Trophoblast cell (in vitro differentiated cells and primary cell): Measurements from ENCODE around the gene KIF2C.

Source experiments
- DNase-seq, 2 donors: peaks; one replicate each; pipeline ENCODE4 v3.0.0-alpha.2; 2016
- H2AFZ ChIP-seq: 2 replicates; pipeline ENCODE4 v1.6.1; 2013; ENCODE audit warnings: low read length, moderate library complexity, mild to moderate bottlenecking; ENCODE audit not compliant: insufficient read depth, poor library complexity
- H2AK5ac ChIP-seq: 2 replicates; pipeline ENCODE4 v1.6.1; 2013; ENCODE audit warnings: mild to moderate bottlenecking, low read length
- H2BK120ac ChIP-seq: 2 replicates; pipeline ENCODE4 v1.6.1; 2013; ENCODE audit warnings: low read length, mild to moderate bottlenecking, moderate library complexity; ENCODE audit not compliant: insufficient read depth, poor library complexity
- H2BK12ac ChIP-seq: 2 replicates; pipeline ENCODE4 v1.6.1; 2013; ENCODE audit warnings: mild to moderate bottlenecking, low read length, moderate library complexity
- H2BK5ac ChIP-seq: 2 replicates; pipeline ENCODE4 v1.6.1; 2013; ENCODE audit warnings: low read length, low read depth, moderate library complexity, mild to moderate bottlenecking; ENCODE audit not compliant: poor library complexity
- H3K14ac ChIP-seq: 2 replicates; pipeline ENCODE4 v1.6.1; 2013; ENCODE audit warnings: mild to moderate bottlenecking, low read length
- H3K18ac ChIP-seq: 2 replicates; pipeline ENCODE4 v1.6.1; 2013; ENCODE audit warnings: mild to moderate bottlenecking, low read length
- H3K23ac ChIP-seq: 2 replicates; pipeline ENCODE4 v1.6.1; 2013; ENCODE audit warnings: low read length
- H3K27ac ChIP-seq: 2 replicates; pipeline ENCODE4 v1.5.1; 2013; ENCODE audit warnings: low read depth, mild to moderate bottlenecking, inconsistent platforms, low read length, moderate library complexity
- H3K27me3 ChIP-seq: 2 replicates; pipeline ENCODE4 v1.6.1; 2013; ENCODE audit warnings: inconsistent platforms, mild to moderate bottlenecking, low read length, moderate library complexity; ENCODE audit not compliant: insufficient read depth
- H3K36me3 ChIP-seq, 2 experiments: 1 replicate in 1 of 2; 2 replicates in 1 of 2; pipeline ENCODE4 v1.6.1; 2013; ENCODE audit warnings: low read length in 2 of 2, mild to moderate bottlenecking in 2 of 2, moderate library complexity in 1 of 2; ENCODE audit not compliant: insufficient read depth in 2 of 2, control insufficient read depth in 1 of 2
- H3K4ac ChIP-seq: 2 replicates; pipeline ENCODE4 v1.6.1; 2013; ENCODE audit warnings: low read depth, mild to moderate bottlenecking, low read length, moderate library complexity
- H3K4me1 ChIP-seq, 2 experiments: 1 replicate in 1 of 2; 2 replicates in 1 of 2; pipeline ENCODE4 v1.6.1; 2013; ENCODE audit warnings: low read length in 2 of 2, mild to moderate bottlenecking in 2 of 2, moderate library complexity in 1 of 2; ENCODE audit not compliant: insufficient read depth in 2 of 2, control insufficient read depth in 1 of 2
- H3K4me2 ChIP-seq: 2 replicates; pipeline ENCODE4 v1.6.1; 2013; ENCODE audit warnings: inconsistent platforms, mild to moderate bottlenecking, low read length, moderate library complexity
- H3K4me3 ChIP-seq: 2 replicates; pipeline ENCODE4 v1.5.1; 2013; ENCODE audit warnings: mild to moderate bottlenecking, low read depth, low read length, inconsistent platforms
- H3K79me1 ChIP-seq: one replicate; pipeline ENCODE4 v1.6.1; 2013; ENCODE audit warnings: low read length
- H3K79me2 ChIP-seq: 2 replicates; pipeline ENCODE4 v1.6.1; 2013; ENCODE audit warnings: low read length, mild to moderate bottlenecking; ENCODE audit not compliant: control insufficient read depth, insufficient read depth, poor library complexity
- H3K9ac ChIP-seq: 2 replicates; pipeline ENCODE4 v1.6.1; 2013; ENCODE audit warnings: mild to moderate bottlenecking, low read length
- H3K9me3 ChIP-seq: 2 replicates; pipeline ENCODE4 v1.6.1; 2013; ENCODE audit warnings: low read depth, mild to moderate bottlenecking, control low read depth, inconsistent platforms, low read length; ENCODE audit not compliant: insufficient read depth
- H4K12ac ChIP-seq: 2 replicates; pipeline ENCODE4 v1.6.1; 2013; ENCODE audit warnings: low read depth, mild to moderate bottlenecking, low read length, moderate library complexity
- H4K8ac ChIP-seq: 2 replicates; pipeline ENCODE4 v1.6.1; 2013; ENCODE audit warnings: low read depth, mild to moderate bottlenecking, low read length, moderate library complexity
- H4K91ac ChIP-seq: one replicate; pipeline ENCODE4 v1.6.1; 2013; ENCODE audit warnings: low read depth, mild to moderate bottlenecking, low read length, moderate library complexity
- WGBS: extraction: QIAGEN DNeasy Blood & Tissue Kit; methylation state at CpG from one replicate; pipeline ENCODE4 v1.1.7; 2013; ENCODE audit warnings: missing lambda C conversion rate; ENCODE audit not compliant: insufficient read length, insufficient coverage; ENCODE audit errors: extremely low coverage; 5-methylcytosine and 5-hydroxymethylcytosine counted together

Gene KIF2C

GRCh38 chr1:44718091-44718490 lies 21.5 kb upstream of the KIF2C start:
- H3K14ac ChIP-seq: no peak overlapping the region
- no peak overlapping the region for H2AK5ac ChIP-seq
- no peaks in the 10 kb centered on the region for H3K36me3 ChIP-seq
- no peak overlapping the region for H4K91ac ChIP-seq
- H3K18ac ChIP-seq: no peak overlapping the region
- H3K27ac ChIP-seq: no peak overlapping the region
- H2BK120ac ChIP-seq: no peak overlapping the region
- H2AFZ ChIP-seq: no peak overlapping the region
- H3K4me3 ChIP-seq: no peak overlapping the region
- WGBS: no CpG with 5 or more reads among the region's 6 CpGs
- no peak overlapping the region for H3K4me2 ChIP-seq
- no peak overlapping the region for H3K23ac ChIP-seq
- H2BK5ac ChIP-seq: no peak overlapping the region
- H3K79me1 ChIP-seq: no peaks in the 10 kb centered on the region
- DNase-seq: no peak
- no peak overlapping the region for H4K8ac ChIP-seq
- no peak overlapping the region for H3K9ac ChIP-seq
- no peaks in the 10 kb centered on the region for H3K79me2 ChIP-seq
- H2BK12ac ChIP-seq: no peak overlapping the region
- no peaks in the 10 kb centered on the region for H3K9me3 ChIP-seq
- H4K12ac ChIP-seq: no peak overlapping the region
- no peaks in the 10 kb centered on the region for H3K27me3 ChIP-seq
- no peak overlapping the region for H3K4ac ChIP-seq
- no peaks in the 10 kb centered on the region for H3K4me1 ChIP-seq

- Histone ChIP-seq H4K8ac (no peak overlapping the region), H3K36me3 (no peaks in the 10 kb centered on the region), H3K4me2 (no peak overlapping the region), H4K91ac (no peak overlapping the region), H2BK12ac (no peak overlapping the region), H3K23ac (no peak overlapping the region), H3K18ac (no peak overlapping the region), H2BK120ac (no peak overlapping the region), H4K12ac (no peak overlapping the region), H3K9me3 (no peaks in the 10 kb centered on the region), H3K14ac (no peak overlapping the region), H3K4me3 (no peak overlapping the region), H3K27ac (no peak overlapping the region), H3K4ac (no peak overlapping the region), H3K9ac (no peak overlapping the region), H3K4me1 (no peaks in the 10 kb centered on the region), H2AFZ (no peak overlapping the region), H2BK5ac (no peak overlapping the region), H2AK5ac (no peak overlapping the region), H3K79me2 (no peaks in the 10 kb centered on the region), H3K27me3 (no peaks in the 10 kb centered on the region), H3K79me1 (no peaks in the 10 kb centered on the region)
- no peak for DNase-seq
- no CpG with 5 or more reads among the region's 5 CpGs for WGBS
These were observed 20.3 kb upstream of the KIF2C start for GRCh38 chr1:44719318-44719717.

GRCh38 chr1:44720281-44720680 lies 19.4 kb upstream of the KIF2C start:
- no peak overlapping the region for H3K4ac ChIP-seq
- WGBS: no CpG with 5 or more reads among the region's 4 CpGs
- peak in 1 of 2 donors; percentile 4 for DNase-seq
- H3K9ac ChIP-seq: no peak overlapping the region
- no peak overlapping the region for H2BK12ac ChIP-seq
- H3K18ac ChIP-seq: no peak overlapping the region
- no peak overlapping the region for H2BK120ac ChIP-seq
- H2BK5ac ChIP-seq: no peak overlapping the region
- no peak overlapping the region for H4K8ac ChIP-seq
- H3K27me3 ChIP-seq: no peaks in the 10 kb centered on the region
- no peaks in the 10 kb centered on the region for H3K4me1 ChIP-seq
- H3K27ac ChIP-seq: no peak overlapping the region
- no peak overlapping the region for H3K4me2 ChIP-seq
- H3K79me2 ChIP-seq: no peaks in the 10 kb centered on the region
- H4K12ac ChIP-seq: no peak overlapping the region
- no peak overlapping the region for H2AK5ac ChIP-seq
- H2AFZ ChIP-seq: no peak overlapping the region
- H3K14ac ChIP-seq: no peak overlapping the region
- no peaks in the 10 kb centered on the region for H3K79me1 ChIP-seq
- H4K91ac ChIP-seq: no peak overlapping the region
- no peaks in the 10 kb centered on the region for H3K9me3 ChIP-seq
- no peak overlapping the region for H3K23ac ChIP-seq
- no peak overlapping the region for H3K4me3 ChIP-seq
- no peaks in the 10 kb centered on the region for H3K36me3 ChIP-seq

- Histone ChIP-seq H2AK5ac (no peak overlapping the region), H2AFZ (no peak overlapping the region), H3K4me1 (peaks cover 2 to 3% of the 10 kb centered on the region in 2 experiments), H3K36me3 (no peaks in the 10 kb centered on the region), H2BK12ac (no peak overlapping the region), H3K4me2 (no peak overlapping the region), H2BK120ac (no peak overlapping the region), H3K27ac (no peak overlapping the region), H3K27me3 (no peaks in the 10 kb centered on the region), H3K9me3 (no peaks in the 10 kb centered on the region), H3K79me1 (no peaks in the 10 kb centered on the region), H2BK5ac (no peak overlapping the region), H3K9ac (no peak overlapping the region), H3K4ac (no peak overlapping the region), H4K8ac (no peak overlapping the region), H3K4me3 (no peak overlapping the region), H3K23ac (no peak overlapping the region), H4K12ac (no peak overlapping the region), H4K91ac (no peak overlapping the region), H3K14ac (no peak overlapping the region), H3K79me2 (no peaks in the 10 kb centered on the region), H3K18ac (no peak overlapping the region)
- peak; percentile 62 to 83 for DNase-seq
- WGBS: no CpG with 5 or more reads among the region's 14 CpGs
These were observed 17.9 kb upstream of the KIF2C start for GRCh38 chr1:44721485-44722361.
